GM21737 (cell line): ENCODE results near the gene HSD17B3.
"Not testable (repeated sequence)": the region's sequence is repeated elsewhere in the genome, so short reads cannot be mapped to it uniquely, and the experiment has no call there.

Source experiments
- ATAC-seq: cut with Tn5 transposase; IDR thresholded peaks from one replicate; pipeline ENCODE4 v1.9.1; 2021; ENCODE audit warnings: mild to moderate bottlenecking, moderate library complexity; ENCODE audit not compliant: unreplicated experiment

Gene HSD17B3

DNA sequence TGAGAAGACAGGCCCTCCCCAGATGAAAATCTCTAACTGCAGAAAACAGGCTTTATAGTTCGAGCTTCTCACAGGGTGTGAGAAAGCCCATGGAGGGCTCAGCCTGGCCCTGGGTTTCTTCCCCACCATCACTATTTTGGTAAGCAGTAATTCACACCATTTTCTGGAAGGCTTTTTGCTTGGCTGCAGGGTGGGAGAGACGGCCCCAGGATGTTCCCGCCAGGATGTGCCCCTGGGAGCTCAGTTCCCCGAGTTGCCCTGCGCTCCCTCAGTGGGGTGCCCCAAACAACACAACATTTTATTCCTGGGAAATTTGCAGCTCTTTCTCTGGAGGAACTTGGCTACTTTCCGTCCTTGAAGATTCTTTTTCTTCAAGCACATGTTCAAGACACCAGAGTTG is 100.8 kb downstream of the HSD17B3 start:
- no peak for ATAC-seq

DNA sequence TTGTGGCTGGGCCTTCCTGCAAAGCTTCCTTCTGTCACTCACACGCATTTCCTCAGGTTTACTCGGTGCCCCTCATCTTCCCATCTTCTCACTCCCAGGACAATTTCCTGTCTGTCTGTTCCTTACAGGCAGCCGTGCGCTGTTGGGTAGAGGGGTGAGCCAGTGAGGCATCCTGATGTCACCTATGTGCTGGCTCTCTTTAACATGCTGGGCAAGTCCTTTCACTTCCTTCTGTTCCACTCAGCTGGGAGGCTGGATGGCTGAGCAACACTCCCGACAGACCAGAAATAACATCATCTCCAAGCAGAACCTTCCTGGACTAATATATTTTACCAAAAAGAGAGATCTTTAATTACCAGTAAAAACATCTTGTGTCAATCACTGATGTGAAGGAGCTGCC is 103.0 kb downstream of the HSD17B3 start:
- ATAC-seq, result no peak

DNA sequence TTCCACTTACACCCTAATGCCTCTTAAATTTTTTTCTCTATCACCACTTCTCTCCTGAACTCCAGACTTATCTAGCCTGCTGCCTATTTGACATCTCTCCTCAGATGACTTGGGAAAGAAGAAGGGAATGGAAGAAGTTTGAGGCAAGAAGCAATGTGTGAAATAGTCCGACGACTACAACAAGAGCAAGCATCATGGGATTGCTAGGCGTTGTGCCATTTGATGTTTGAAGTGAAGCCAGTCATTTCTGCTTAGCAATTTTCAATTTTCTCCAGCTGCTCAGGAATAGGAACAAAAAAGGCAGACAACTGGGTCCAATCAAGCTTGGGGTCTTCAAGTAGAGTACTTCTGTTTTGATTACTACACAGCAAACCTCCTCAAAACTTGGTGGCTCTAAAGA is 106.4 kb downstream of the HSD17B3 start:
- ATAC-seq, result no peak

DNA sequence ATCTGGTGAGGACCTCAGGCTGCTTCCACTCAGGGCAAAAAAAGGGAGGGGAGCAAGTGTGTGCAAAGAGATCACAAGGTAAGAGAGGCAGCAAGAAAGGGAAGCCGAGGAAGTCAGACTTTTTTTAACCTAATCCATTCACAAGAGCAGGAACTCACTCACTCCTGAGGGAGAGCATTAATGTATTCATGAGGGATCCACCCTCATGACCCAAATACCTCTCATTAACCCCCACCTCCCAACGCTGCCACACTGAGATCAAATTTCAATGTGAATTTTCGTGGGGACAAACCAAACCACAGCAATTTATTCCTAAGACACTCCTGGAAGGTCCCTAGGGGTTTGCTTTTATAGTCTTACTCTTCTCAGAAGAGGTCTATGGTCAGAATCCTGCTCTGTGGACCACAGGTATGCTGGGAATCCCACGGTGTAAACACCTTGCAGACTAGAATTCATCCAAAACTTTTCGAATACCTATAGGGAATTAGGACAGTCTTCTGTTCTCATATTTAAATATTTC is 108.7 kb downstream of the HSD17B3 start:
- no peak for ATAC-seq

DNA sequence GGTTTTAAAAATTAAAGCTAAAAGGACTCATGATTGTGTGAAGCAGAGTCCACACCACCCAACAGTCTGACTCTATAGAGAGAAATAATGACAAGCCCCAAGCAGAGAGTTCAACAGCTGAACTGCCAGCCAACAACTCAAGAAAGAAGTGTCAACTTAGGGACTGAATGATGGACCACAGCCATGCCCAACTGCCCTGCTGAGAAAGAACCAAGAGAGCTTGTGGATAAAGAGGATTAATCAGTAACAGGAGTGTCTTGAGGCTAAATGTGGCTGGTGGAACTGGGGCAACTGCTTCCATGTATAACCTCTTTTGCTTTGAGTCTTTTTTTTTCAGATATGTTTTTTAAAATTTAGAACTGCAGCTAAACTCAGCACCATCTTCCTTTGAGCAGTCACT is 109.3 kb downstream of the HSD17B3 start:
- ATAC-seq, result no peak

DNA sequence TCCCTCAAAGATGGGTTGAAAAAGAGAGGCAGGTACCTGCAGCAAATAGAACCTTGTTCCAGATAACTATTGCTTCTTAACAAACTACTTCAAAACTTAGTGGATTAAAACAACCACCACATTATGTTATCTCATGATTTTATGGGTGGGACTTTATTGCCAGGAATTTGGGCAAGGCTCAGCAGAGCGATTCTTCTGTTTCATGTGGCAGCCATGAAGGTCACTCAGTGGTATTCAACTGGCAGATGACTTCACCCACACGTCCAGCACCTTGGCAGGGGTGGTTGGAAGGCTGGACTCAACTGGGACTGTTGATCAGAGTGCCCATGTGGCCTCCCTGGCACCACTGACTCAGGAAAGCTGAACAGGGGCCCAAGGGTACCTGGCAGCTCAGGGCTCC is 112.0 kb downstream of the HSD17B3 start:
- ATAC-seq, result no peak

DNA sequence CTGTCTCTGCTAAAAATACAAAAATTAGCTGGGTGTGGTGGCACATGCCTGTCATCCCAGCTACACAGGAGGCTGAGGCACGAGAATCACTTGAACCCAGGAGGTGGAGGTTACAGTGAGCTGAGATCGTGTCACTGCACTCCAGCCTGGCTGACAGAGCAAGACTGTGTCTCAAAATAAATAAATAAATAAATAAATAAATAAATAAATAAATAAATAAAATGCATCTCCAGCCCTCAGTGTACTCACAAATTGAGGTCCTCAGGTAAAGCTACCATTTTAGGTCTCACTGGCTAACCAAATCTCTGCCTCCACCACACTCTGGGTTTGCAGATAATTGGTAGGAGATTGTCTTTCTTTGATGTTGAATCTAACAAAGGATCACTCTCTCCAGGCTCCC is 112.4 kb downstream of the HSD17B3 start:
- not testable (repeated sequence) for ATAC-seq

DNA sequence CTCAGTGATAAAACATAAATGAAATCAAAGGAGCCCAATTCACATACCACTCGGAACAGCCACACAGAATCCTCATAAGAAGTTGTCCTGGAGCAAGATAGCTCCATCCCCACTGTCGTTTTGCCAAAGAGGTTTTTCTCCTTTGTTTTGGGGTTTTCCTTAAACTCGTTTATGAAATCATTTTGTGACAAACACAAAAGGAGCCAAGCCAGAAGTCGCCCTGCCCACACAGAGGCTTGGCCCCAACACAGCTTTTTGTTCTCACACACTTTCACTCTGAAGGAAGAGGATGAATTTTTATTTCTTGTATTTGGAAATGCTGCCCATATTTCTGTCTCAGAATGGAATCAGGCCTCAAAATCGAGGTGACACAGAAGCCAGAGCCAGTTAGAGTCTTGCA is 113.4 kb downstream of the HSD17B3 start:
- ATAC-seq, result no peak

DNA sequence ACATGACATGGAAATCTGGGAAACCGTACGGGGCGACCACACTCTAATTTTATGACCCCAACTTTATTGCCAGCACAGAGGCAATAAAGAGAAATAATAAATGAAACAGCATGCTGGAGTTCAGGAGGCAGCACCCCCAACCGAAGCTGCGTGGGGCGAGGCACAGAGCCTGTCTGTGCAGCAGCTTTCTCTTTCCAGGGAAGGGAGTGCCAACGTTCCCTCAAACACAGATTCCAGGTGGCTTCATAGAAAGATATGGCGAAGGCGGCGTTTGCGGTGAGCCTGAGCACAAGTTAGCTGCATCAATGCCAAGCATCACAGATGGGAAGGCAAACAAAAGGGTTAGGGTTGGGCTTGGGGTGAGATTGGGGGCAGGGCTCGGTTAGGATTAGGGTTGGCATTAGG is 114.8 kb downstream of the HSD17B3 start:
- ATAC-seq, result no peak

DNA sequence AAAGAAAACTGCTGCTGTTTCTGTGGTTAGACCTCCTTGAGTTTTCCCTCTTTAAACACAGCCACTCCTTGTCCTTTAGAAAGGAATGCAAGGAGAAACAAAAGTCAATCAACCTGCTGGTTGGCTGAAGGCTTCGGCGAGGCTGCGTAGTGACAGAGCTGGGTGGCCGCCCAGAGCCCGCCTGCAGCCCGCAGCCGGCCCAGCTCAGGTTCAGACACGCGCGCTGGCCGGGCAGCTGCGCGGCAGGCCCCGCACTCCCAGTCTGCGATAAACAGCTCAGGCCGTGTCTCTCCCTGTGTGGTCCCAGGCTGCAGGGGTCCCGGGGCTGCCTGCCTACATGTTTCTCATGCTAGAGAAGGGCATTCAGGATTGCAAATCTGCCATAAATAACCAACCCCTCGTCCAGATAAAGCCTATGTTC is 115.4 kb downstream of the HSD17B3 start:
- ATAC-seq, result no peak

DNA sequence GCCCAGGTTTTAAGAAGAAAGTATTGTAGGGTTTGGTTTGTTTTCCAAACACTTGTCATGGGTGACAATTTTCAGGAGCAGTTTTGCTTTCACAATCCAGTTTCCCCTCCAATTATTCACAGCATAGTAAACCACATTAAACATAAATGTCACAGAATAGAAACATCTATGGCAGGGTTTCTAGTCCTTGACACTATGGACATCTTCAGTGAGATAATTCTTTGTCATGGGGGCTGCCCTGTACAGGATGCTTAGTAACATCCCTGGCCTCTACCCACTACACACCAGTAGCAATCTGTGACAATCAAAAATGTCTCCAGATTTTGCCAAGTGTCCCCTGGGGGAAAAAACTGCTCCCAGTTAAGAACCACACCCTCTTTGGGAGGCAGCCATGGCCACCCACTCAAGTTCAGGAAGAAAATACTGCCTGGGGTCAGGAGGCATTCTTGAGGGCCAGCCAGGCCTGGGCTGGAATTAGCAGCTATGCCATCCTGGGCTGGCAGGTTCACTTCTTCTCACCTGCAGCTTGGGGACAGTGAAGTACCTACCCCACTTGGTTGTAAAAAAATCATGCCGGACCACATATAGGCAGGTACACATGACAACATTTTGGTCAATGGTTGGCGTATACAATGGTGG is 116.3 kb downstream of the HSD17B3 start:
- ATAC-seq, result no peak
